M059J (cell line): ENCODE results near the gene SUPT16H. TPM values are rescaled to one million over a fixed set of nuclear protein-coding genes. Genes with fewer than 3 reads are reported as not detected.

ENCODE experiments used
- DNase-seq: peaks from one replicate; pipeline ENCODE4 v3.0.0-alpha.2; 2012; ENCODE audit warnings: low read depth
- total RNA-seq: library from RNA; depleted of rRNA; stranded (reverse); fragments of >200 nt; shearing (Covaris generic); gene quantifications from 2 replicates; pipeline ENCODE4 v1.2.3, GENCODE V29; 2014; rRNA removed

SUPT16H gene
- total RNA-seq, 1 experiment from 2014 or later = 115 TPM

DNA sequence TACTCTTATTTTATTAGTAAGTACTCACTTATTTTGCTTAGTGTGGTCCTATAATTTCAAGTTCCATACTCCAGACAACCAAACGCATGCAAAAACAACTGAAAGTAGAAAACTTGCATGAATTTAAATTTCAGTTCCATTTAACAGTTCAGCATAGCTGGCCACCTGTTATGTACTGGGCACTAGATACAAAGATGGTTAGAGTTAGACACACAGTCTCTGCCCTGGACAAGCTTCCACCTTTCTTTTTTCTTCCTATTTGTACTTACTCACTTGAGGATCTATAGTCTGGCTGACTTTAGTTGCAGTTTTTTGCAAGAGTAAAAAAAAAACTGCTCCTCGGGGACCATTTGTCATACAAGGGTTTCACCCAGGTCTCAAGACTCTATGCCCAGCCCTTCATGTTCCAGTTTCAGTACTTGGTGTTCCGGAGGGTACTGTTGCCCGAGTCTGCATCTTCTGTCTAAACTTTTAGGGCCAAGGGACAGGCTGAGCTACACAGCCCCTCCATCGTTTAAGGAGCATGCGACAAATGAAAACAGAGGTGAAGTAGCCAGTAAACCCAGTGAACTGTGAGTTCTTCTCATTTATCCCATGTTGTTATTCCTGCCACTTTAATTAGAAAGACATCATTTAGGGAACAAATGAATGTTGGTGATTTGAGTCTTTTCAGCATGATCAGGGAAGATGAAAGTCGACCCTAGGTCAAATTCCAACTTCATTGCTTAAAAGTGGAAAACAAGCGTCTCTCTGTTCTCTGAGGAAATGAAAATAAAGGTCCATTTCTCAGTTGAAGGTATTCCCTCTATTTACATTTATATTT, 81.6 kb downstream of the SUPT16H start:
- DNase-seq = no peak

Other genes with a start within 250 kb of the SUPT16H start
- not detected in 2 replicates for gene OR5AU1, start 228.0 kb downstream of the SUPT16H start, total RNA-seq
- gene HNRNPC, start 114.6 kb downstream of the SUPT16H start, total RNA-seq = 821 and 1,019 TPM in 2 replicates
- not detected in 2 replicates for gene RPGRIP1, start 103.9 kb downstream of the SUPT16H start, total RNA-seq
- 26.7 and 55.9 TPM in 2 replicates for gene CHD8, start 72.1 kb upstream of the SUPT16H start, total RNA-seq
- 22.6 and 28.2 TPM in 2 replicates for gene RAB2B, start 92.9 kb upstream of the SUPT16H start, total RNA-seq
- gene TOX4, start 93.2 kb upstream of the SUPT16H start, total RNA-seq = 18.5 and 40.5 TPM in 2 replicates
- 31.0 and 35.0 TPM in 2 replicates for gene METTL3, start 127.3 kb upstream of the SUPT16H start, total RNA-seq
- gene SALL2, start 142.3 kb upstream of the SUPT16H start, total RNA-seq = 1.1 and 2.3 TPM in 2 replicates
- gene OR10G3, start 196.1 kb upstream of the SUPT16H start, total RNA-seq = not detected in 2 replicates